ENCODE results near the gene WIZ.
"Not testable (repeated sequence)": the region's sequence is repeated elsewhere in the genome, so short reads cannot be mapped to it uniquely, and the experiment has no call there.

Gene WIZ

GRCh38 chr19:15449620-15450527 is at the start of gene WIZ:
Gene WIZ, minus strand, starts transcription at chr19:15449956. Its CDS starts 1,649 bp downstream, at chr19:15448307.
- peak; percentile 74 to 81 for DNase-seq (ENCODE audit: low read depth in 2 of 2)

GRCh38 chr19:15498910-15499309 is 49.2 kb upstream of the WIZ start:
- no peak for DNase-seq (ENCODE audit: low read depth in 2 of 2)

GRCh38 chr19:15498156-15498858 is 48.6 kb upstream of the WIZ start:
- DNase-seq (ENCODE audit: low read depth in 2 of 2) = no peak

GRCh38 chr19:15495151-15495550 is 45.4 kb upstream of the WIZ start:
- no peak for DNase-seq (ENCODE audit: low read depth in 2 of 2)

- no peak for DNase-seq (ENCODE audit: low read depth in 2 of 2)
Measured at GRCh38 chr19:15488489-15489226, 38.9 kb upstream of the WIZ start.

- no peak for DNase-seq (ENCODE audit: low read depth in 2 of 2)
Measured at GRCh38 chr19:15487038-15487437, 37.3 kb upstream of the WIZ start.

GRCh38 chr19:15485768-15486167 is 36.0 kb upstream of the WIZ start:
- DNase-seq (ENCODE audit: low read depth in 2 of 2) = not testable (repeated sequence)

- not testable (repeated sequence) for DNase-seq (ENCODE audit: low read depth in 2 of 2)
Measured at GRCh38 chr19:15480996-15481395, 31.2 kb upstream of the WIZ start.

- no peak for DNase-seq (ENCODE audit: low read depth in 2 of 2)
Measured at GRCh38 chr19:15479391-15480345, 29.9 kb upstream of the WIZ start, which contains the start of gene PGLYRP2. Gene PGLYRP2, minus strand, starts transcription at chr19:15479501. Its CDS starts 130 bp downstream, at chr19:15479371.

- DNase-seq (ENCODE audit: low read depth in 2 of 2) = no peak
Measured at GRCh38 chr19:15476325-15476724, 26.6 kb upstream of the WIZ start.

- DNase-seq (ENCODE audit: low read depth in 2 of 2) = no peak
Measured at GRCh38 chr19:15475611-15476010, 25.9 kb upstream of the WIZ start.

GRCh38 chr19:15475169-15475568 is 25.4 kb upstream of the WIZ start:
- no peak for DNase-seq (ENCODE audit: low read depth in 2 of 2)

GRCh38 chr19:15473821-15474220 is 24.1 kb upstream of the WIZ start:
- not testable (repeated sequence) for DNase-seq (ENCODE audit: low read depth in 2 of 2)

GRCh38 chr19:15471639-15472101 is 21.9 kb upstream of the WIZ start:
- no peak for DNase-seq (ENCODE audit: low read depth in 2 of 2)

GRCh38 chr19:15469513-15470297 is 19.9 kb upstream of the WIZ start:
- DNase-seq (ENCODE audit: low read depth in 2 of 2) = no peak

- no peak for DNase-seq (ENCODE audit: low read depth in 2 of 2)
Measured at GRCh38 chr19:15468675-15469512, 19.1 kb upstream of the WIZ start.

- no peak for DNase-seq (ENCODE audit: low read depth in 2 of 2)
Measured at GRCh38 chr19:15467734-15468214, 18.0 kb upstream of the WIZ start.

GRCh38 chr19:15466851-15467733 is 17.3 kb upstream of the WIZ start:
- DNase-seq (ENCODE audit: low read depth in 2 of 2) = peak in 1 of 2 donors; percentile 53
